IPS-15b (cell line): ENCODE measurements around the gene FCN2.
"Not testable (repeated sequence)": the region's sequence is repeated elsewhere in the genome, so short reads cannot be mapped to it uniquely, and the experiment has no call there.

Experiments used
- H3K27me3 ChIP-seq: one replicate; pipeline ENCODE4 v1.6.1; 2013; ENCODE audit warnings: low read length; ENCODE audit not compliant: control insufficient read depth, insufficient read depth
- H3K36me3 ChIP-seq: one replicate; pipeline ENCODE4 v1.6.1; 2013; ENCODE audit warnings: low read length; ENCODE audit not compliant: control insufficient read depth, insufficient read depth
- H3K4me1 ChIP-seq: one replicate; pipeline ENCODE4 v1.6.1; 2013; ENCODE audit warnings: mild to moderate bottlenecking, low read length; ENCODE audit not compliant: control insufficient read depth, insufficient read depth
- H3K4me3 ChIP-seq: one replicate; pipeline ENCODE4 v1.5.1; 2013; ENCODE audit warnings: low read depth, low read length
- H3K9ac ChIP-seq: one replicate; pipeline ENCODE4 v1.6.1; 2013; ENCODE audit warnings: low read depth, mild to moderate bottlenecking, low read length
- H3K9me3 ChIP-seq: one replicate; pipeline ENCODE4 v1.6.1; 2013; ENCODE audit warnings: mild to moderate bottlenecking, low read length; ENCODE audit not compliant: control insufficient read depth, insufficient read depth

The FCN2 gene

DNA sequence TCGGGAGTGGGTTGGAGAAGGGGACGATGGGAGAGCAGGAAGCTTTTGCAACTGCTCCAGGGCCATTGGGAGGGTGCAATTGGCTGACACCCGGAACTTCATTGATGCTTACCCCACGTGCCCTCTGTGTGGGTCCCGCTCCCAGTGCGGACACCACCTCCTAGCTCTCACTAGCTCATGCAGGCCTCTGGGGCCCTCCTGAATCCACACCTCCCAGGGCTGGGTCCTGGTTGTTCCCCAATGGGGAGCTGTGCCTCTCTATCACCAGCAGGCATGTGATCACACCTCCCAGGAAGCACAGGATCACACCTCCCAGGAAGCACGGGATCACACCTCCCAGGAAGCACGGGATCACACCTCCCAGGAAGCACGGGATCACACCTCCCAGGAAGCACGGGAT lies 32.1 kb upstream of the FCN2 start:
- Histone ChIP-seq H3K4me1 (no peaks in the 10 kb centered on the region), H3K9ac (no peak overlapping the region), H3K4me3 (no peak overlapping the region), H3K36me3 (no peaks in the 10 kb centered on the region), H3K27me3 (no peaks in the 10 kb centered on the region), H3K9me3 (peaks cover 4% of the 10 kb centered on the region)

DNA sequence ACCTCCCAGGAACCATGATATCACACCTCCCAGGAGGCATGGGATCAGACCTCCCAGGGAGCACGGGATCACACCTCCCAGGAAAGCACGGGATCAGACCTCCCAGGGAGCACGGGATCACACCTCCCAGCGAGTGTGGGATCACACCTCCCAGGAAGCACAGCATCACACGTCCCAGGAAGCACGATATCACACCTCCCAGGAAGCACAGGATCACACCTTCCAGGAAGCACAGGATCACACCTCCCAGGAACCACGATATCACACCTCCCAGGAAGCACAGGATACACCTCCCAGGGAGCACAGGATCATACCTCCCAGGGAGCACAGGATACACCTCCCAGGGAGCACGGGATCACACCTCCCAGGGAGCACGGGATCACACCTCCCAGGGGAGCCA lies 30.0 kb upstream of the FCN2 start:
- H3K4me1 ChIP-seq: no peaks in the 10 kb centered on the region
- no peak overlapping the region for H3K9ac ChIP-seq
- H3K9me3 ChIP-seq: peaks cover 4% of the 10 kb centered on the region
- H3K4me3 ChIP-seq: no peak overlapping the region
- H3K36me3 ChIP-seq: no peaks in the 10 kb centered on the region
- no peaks in the 10 kb centered on the region for H3K27me3 ChIP-seq

DNA sequence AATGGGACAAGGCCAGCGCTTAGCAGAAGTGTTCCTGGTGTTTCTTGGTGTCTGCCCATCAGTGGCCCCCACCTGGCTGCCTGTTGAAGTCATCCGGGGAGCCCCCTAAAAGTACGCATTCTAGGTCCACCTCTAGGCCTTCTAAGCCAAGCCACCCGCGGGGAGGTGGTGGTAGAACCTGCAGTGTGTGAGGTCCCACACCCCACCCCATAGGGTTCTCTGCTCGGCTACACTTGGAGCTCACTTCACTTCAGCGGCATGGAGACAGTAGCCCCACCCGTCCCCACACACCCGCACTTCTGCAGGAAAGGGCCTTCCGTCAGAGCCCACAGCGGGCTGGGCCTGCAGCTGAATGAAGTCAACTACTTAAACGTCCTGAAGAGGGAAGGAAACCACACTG lies 29.6 kb upstream of the FCN2 start:
- H3K9me3 ChIP-seq: peaks cover 4% of the 10 kb centered on the region
- H3K9ac ChIP-seq: no peak overlapping the region
- no peaks in the 10 kb centered on the region for H3K27me3 ChIP-seq
- no peaks in the 10 kb centered on the region for H3K36me3 ChIP-seq
- H3K4me3 ChIP-seq: no peak overlapping the region
- H3K4me1 ChIP-seq: no peaks in the 10 kb centered on the region

DNA sequence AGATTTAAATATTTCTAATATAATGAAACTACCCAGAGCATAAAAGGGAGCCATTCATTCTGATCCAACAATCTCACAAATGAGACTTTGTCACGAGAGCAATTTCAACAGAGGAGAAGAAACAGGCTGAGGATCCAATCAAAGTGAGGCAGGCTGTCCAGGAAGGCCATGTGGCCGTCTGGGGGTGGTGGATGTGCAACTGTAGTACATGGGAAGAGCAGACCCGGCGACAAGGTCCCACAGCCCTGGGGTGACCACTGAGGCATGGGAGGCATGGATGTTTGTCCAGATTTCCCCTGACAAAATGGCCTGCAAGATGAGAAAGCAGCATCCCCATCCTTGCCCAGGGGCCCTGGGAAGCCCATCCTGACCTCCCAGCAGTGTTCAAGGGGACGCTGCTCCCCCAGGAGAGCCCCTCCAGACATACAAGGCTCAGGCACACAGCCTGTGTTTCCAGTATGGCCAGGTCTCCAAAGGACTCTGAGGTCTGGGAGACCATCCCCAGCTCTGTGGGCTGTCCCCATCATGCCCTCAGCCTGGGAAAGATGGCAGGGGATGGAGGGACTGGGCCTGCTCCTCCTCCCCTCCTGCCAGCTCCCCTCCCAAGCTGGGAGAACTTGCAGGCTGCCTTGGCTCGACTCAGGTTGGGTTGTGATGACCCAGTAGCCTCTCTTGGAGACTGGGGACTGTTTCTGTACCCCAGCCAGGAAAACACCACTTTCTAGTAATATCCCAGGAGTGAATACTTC lies 27.5 kb upstream of the FCN2 start:
- H3K27me3 ChIP-seq: no peaks in the 10 kb centered on the region
- no peak overlapping the region for H3K4me3 ChIP-seq
- H3K4me1 ChIP-seq: no peaks in the 10 kb centered on the region
- peaks cover 4% of the 10 kb centered on the region for H3K9me3 ChIP-seq
- H3K9ac ChIP-seq: no peak overlapping the region
- H3K36me3 ChIP-seq: no peaks in the 10 kb centered on the region

DNA sequence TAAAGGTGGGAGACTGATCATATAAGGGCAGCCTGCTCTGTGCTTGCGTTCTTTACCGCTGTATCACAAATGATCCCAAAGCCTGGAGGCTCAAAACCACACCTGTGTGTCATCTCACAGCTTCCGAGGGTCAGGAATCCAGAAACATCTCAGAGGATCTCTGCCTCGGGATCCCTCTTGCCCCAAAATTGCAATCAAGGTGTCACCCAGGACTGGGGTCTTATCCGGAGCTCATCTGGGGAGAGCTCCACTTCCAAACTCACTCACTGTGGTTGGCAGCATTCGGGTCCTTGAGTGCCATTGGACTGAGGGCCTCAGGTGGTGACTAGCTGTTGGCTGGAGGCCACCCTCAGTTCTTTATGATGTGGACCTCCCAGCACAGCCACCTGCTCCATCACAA lies 26.7 kb upstream of the FCN2 start:
- Histone ChIP-seq H3K9ac (no peak overlapping the region), H3K27me3 (no peaks in the 10 kb centered on the region), H3K36me3 (no peaks in the 10 kb centered on the region), H3K4me1 (no peaks in the 10 kb centered on the region), H3K9me3 (peaks cover 4% of the 10 kb centered on the region), H3K4me3 (no peak overlapping the region)

DNA sequence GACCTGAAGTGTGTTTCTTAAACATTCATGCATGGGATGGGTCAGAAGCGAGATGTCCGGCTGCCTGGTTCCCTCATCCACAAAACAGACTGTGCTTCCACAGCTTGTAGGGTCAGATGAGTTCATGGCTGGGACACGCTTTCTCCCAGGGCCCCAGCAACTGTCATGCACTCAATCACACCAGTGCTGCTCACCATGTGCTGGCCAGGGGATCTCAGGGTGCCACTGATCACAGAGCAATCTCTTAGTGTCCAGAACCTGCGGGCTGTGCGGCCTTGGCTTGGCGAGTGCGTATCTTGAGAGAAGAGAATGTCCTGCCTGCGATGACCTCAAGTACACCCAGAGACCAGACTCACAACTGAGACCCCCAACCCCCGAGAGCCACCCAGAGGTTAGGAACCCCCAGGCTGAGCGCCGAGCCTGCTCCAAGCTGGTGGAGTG lies 26.0 kb upstream of the FCN2 start:
- Histone ChIP-seq H3K9ac (no peak overlapping the region), H3K9me3 (peaks cover 4% of the 10 kb centered on the region), H3K4me3 (no peak overlapping the region), H3K36me3 (no peaks in the 10 kb centered on the region), H3K27me3 (no peaks in the 10 kb centered on the region), H3K4me1 (no peaks in the 10 kb centered on the region)

DNA sequence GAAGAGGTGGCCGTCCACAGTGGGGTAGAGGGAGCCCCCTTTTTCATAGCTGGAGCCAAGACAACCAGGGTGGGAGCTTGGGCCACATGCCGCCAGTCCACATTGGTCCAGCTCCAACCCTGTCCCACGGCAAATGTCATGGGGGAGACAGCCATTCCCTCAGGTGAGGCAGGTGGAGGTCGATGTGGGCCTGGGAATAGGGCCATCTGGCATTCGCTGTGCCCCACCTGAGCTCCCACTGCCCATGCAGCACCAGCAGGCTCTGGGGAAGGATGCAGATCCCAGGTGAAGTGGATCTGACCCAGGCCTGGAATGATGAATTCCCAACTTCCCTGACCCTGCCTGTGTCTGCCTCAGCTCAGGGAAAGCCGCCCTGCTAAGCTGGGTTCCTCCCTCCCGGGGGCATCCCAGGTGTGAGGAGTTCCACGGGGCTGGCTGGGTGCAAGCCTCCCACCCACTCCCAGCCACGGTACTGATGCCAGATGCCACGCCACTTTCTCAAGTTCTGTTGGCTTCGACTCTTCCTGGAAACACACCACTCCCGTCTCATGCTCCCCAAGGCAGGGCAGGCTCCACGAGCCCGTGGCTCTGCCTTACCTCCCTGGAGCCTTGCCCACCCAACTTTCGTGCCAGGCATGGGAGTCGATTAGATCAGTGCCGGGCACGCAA lies 25.2 kb upstream of the FCN2 start:
- Histone ChIP-seq H3K4me3 (no peak overlapping the region), H3K9ac (no peak overlapping the region), H3K4me1 (no peaks in the 10 kb centered on the region), H3K36me3 (no peaks in the 10 kb centered on the region), H3K9me3 (peaks cover 1% of the 10 kb centered on the region), H3K27me3 (no peaks in the 10 kb centered on the region)

DNA sequence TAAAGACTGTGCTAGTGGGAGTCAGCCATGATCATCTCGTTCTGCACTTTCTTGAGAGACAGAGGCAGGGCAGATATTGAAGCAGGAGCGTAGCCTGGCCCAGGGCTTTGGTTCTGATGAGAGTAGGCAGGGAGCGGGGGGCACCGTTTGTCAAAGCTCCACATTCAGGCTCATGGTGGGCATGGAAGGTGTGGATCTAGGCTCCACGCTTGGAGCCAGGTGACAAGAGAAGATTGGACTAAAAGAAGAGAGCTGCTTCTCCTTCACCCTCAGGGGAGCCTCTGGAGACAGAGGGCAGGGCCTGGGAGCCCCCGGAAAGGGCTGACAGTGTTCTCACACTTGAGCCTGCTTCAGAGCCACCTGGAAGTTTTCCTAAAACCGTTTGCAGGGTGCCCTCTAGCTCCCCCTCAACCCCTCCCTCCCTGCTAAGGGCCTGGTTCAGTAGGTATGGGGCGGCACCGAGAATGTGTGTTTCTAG lies 24.7 kb upstream of the FCN2 start:
- H3K4me1 ChIP-seq: no peaks in the 10 kb centered on the region
- no peak overlapping the region for H3K9ac ChIP-seq
- no peaks in the 10 kb centered on the region for H3K9me3 ChIP-seq
- H3K27me3 ChIP-seq: no peaks in the 10 kb centered on the region
- no peak overlapping the region for H3K4me3 ChIP-seq
- no peaks in the 10 kb centered on the region for H3K36me3 ChIP-seq

DNA sequence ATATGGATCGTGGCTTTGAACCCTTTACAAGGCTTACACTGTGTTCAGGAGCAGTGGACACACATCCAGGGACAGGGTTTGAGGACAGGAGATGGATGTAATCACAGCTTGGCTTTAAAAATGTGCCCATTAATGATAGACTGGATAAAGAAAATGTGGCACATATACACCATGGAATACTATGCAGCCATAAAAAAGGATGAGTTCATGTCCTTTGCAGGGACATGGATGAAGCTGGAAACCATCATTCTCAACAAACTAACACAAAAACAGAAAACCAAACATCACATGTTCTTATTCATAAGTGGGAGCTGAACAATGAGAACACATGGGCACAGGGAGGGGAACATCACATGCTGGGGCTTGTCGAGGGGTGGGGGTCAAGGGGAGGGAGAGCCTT lies 23.2 kb upstream of the FCN2 start:
- not testable (repeated sequence) for H3K9me3 ChIP-seq, H3K4me3 ChIP-seq, H3K9ac ChIP-seq, H3K4me1 ChIP-seq, H3K36me3 ChIP-seq, H3K27me3 ChIP-seq

DNA sequence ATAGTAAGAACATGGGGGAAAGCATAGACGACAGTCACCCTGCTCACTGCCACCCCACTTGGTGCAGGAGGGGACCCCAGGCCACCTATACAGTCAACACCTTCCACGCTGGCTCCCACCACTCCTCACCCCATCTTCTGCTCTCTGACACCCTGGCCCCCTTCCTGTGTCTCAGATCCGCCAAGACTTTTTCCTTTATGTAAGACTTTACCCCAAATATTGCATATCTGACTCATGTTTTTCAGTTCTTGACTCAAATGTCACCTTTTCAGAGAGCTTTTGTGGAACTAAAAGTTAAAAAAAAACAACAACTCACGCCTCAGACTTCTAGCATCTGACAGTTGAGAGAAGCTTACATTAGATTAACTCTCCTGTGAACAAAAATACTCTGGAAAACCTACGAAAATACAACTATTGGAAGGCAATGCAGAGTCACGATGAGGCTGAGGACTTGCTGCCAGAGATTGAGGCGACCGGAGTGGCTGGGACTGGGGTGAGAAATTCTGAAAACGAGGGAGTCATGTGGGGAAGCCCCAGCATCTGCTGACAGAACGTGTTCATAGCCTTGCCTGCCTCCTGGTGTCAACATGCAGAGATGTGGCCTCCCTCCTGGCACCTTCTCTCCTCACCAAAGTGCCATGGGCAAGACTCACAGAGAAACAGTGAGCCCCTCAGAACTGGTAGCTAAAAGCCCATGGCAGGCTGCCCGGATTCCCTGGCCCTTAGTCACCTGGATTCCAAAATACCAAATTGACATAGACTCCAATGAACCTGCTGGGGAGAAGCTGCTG lies 22.4 kb upstream of the FCN2 start:
- Histone ChIP-seq H3K9me3 (no peaks in the 10 kb centered on the region), H3K4me1 (no peaks in the 10 kb centered on the region), H3K36me3 (no peaks in the 10 kb centered on the region), H3K9ac (no peak overlapping the region), H3K4me3 (no peak overlapping the region), H3K27me3 (no peaks in the 10 kb centered on the region)

DNA sequence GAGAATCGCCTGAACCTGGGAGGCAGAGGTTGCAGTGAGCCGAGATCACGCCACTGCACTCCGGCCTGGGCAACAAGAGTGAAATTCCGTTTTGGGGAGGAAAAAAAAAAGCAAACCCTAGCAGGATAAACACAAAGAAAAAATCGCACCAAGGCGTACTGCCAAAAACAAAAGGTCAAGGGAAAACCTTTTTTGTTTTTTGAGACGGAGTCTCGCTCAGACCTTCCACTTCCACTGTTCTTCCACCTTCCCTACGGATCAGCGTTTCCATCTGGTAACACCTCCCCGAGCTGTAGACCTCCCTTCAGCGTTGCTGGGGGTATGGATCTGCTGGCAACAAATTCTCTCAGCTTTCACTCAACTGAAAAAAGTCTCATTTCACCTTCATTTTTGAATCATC lies 20.1 kb upstream of the FCN2 start:
- H3K36me3 ChIP-seq: no peaks in the 10 kb centered on the region
- H3K4me3 ChIP-seq: no peak overlapping the region
- H3K4me1 ChIP-seq: no peaks in the 10 kb centered on the region
- H3K9ac ChIP-seq: no peak overlapping the region
- no peaks in the 10 kb centered on the region for H3K9me3 ChIP-seq
- H3K27me3 ChIP-seq: no peaks in the 10 kb centered on the region
